Hypothalamus (tissue), 51 donors: ENCODE data around the gene FGF23.

ENCODE experiments used
- DNase-seq, 51 donors: peaks; one replicate each; lab custom pipeline; 2025; lab: John Stamatoyannopoulos, UW

Gene FGF23

GRCh38 chr12:4320497-4320852 lies 59.0 kb downstream of the FGF23 start:
- DNase-seq, result no peak
